HCT116 (cell line): ENCODE results near the gene MIEF2. TPM values are rescaled to one million over a fixed set of nuclear protein-coding genes. Genes with fewer than 3 reads are reported as not detected.

Experiments
- ATAC-seq: fragments of 200-7000 bp; cut with Tn5 transposase; 2 replicates; pipeline ENCODE4 v1.9.1; 2020; ENCODE audit warnings: mild to moderate bottlenecking, moderate library complexity
- BruUV-seq: library from RNA; stranded (reverse); fragments of 400-500 nt; replicated peaks from 2 replicates; lab custom pipeline; 2021; lab: Mats Ljungman, UMichigan
- CTCF ChIA-PET: fragments of 300-600 bp; sonication (Branson Sonifier 250); formaldehyde crosslinking; loops from one replicate; lab custom pipeline; 2021; ENCODE audit warnings: antibody characterized with exemption; lab: Charles Lee
- POLR2A ChIA-PET: fragments of 300-600, 350-600 bp; sonication (Branson Sonifier 250); formaldehyde crosslinking; loops from one replicate; lab custom pipeline; 2021; ENCODE audit warnings: antibody characterized with exemption; lab: Charles Lee
- RAD21 ChIA-PET, 2 experiments: fragments of 300-600 bp; sonication (Branson Sonifier 250); formaldehyde crosslinking; loops; one replicate each; lab custom pipeline; 2023; ENCODE audit warnings: low total read pairs in 2 of 2; ENCODE audit not compliant: uncharacterized antibody in 2 of 2, unreplicated experiment in 2 of 2, low non-redundant PET in 1 of 2; lab: Charles Lee
- DNase-seq: peaks from one replicate; pipeline ENCODE4 v3.0.0-alpha.2; 2010; ENCODE audit warnings: low read depth, low spot score
- H2AFZ ChIP-seq: fragments of 200-600 bp; shearing (Covaris generic), sonication (generic); 2 replicates; pipeline ENCODE4 v1.6.1; 2017; ENCODE audit warnings: low read depth, mixed run types, mixed read lengths, antibody characterized with exemption, low read length; ENCODE audit not compliant: poor library complexity, severe bottlenecking
- H3K27ac ChIP-seq: 2 replicates; pipeline ENCODE4 v1.5.1; 2012; ENCODE audit warnings: low read depth, low read length
- H3K27me3 ChIP-seq: fragments of 200-600 bp; sonication (generic); 2 replicates; pipeline ENCODE4 v1.6.1; 2016; ENCODE audit warnings: mixed run types, low read length, mixed read lengths; ENCODE audit not compliant: insufficient read depth
- H3K36me3 ChIP-seq, 2 experiments: fragments of 200-500 bp in 1 of 2; fragments of 200-600 bp in 1 of 2; sonication (Bioruptor generic) in 1 of 2; sonication (generic) in 1 of 2; 2 replicates each; pipeline versions ENCODE4 v1.5.1 to v1.6.1; 2014 to 2016; ENCODE audit warnings: low read length in 2 of 2, inconsistent platforms in 1 of 2, mixed read lengths in 1 of 2, mixed run types in 1 of 2; ENCODE audit not compliant: insufficient read depth in 2 of 2, control insufficient read depth in 1 of 2
- H3K4me1 ChIP-seq, 2 experiments: fragments of 200-600 bp in 1 of 2; sonication (generic) in 1 of 2; 2 replicates each; pipeline versions ENCODE4 v1.5.1 to v1.6.1; 2012 to 2017; ENCODE audit warnings: low read length in 2 of 2, inconsistent platforms in 1 of 2, mild to moderate bottlenecking in 1 of 2, mixed read lengths in 1 of 2, mixed run types in 1 of 2, moderate library complexity in 1 of 2; ENCODE audit not compliant: insufficient read depth in 2 of 2, control insufficient read depth in 1 of 2
- H3K4me2 ChIP-seq: fragments of 200-600 bp; sonication (generic); 2 replicates; pipeline ENCODE4 v1.6.1; 2017; ENCODE audit warnings: mixed run types, low read length, mixed read lengths
- H3K4me3 ChIP-seq, 2 experiments: fragments of 200-600 bp in 1 of 2; sonication (generic) in 1 of 2; replicated peaks in 1 of 2; 2 replicates each; pipeline ENCODE4 v1.5.1; 2011 to 2016; ENCODE audit warnings: low read length in 2 of 2, control low read depth in 1 of 2, low read depth in 1 of 2, mild to moderate bottlenecking in 1 of 2, mixed read lengths in 1 of 2, mixed run types in 1 of 2
- H3K79me2 ChIP-seq: fragments of 200-600 bp; sonication (generic); 2 replicates; pipeline ENCODE4 v1.6.1; 2017; ENCODE audit warnings: mild to moderate bottlenecking, mixed run types, low read length, moderate library complexity, mixed read lengths; ENCODE audit not compliant: insufficient read depth
- H3K9ac ChIP-seq: fragments of 200-600 bp; sonication (generic); 2 replicates; pipeline ENCODE4 v1.6.1; 2016; ENCODE audit warnings: low read length, mixed read lengths
- H3K9me2 ChIP-seq: fragments of 200-600 bp; sonication (generic), shearing (Covaris generic); 2 replicates; pipeline ENCODE4 v1.6.1; 2017; ENCODE audit warnings: mixed run types, mild to moderate bottlenecking, moderate library complexity; ENCODE audit not compliant: insufficient read depth
- H3K9me3 ChIP-seq, 2 experiments: fragments of 200-500 bp in 1 of 2; fragments of 200-600 bp in 1 of 2; sonication (Bioruptor generic) in 1 of 2; sonication (generic) in 1 of 2; 2 replicates each; pipeline ENCODE4 v1.6.1; 2014 to 2017; ENCODE audit warnings: low read length in 2 of 2, mixed read lengths in 2 of 2, inconsistent platforms in 1 of 2, low read depth in 1 of 2, mild to moderate bottlenecking in 1 of 2, mixed run types in 1 of 2, moderate library complexity in 1 of 2; ENCODE audit not compliant: control insufficient read depth in 1 of 2, insufficient read depth in 1 of 2
- H4K20me1 ChIP-seq: fragments of 200-600 bp; sonication (generic), shearing (Covaris generic); 2 replicates; pipeline ENCODE4 v1.6.1; 2017; ENCODE audit warnings: mixed run types, mild to moderate bottlenecking, moderate library complexity; ENCODE audit not compliant: insufficient read depth
- CBX3 ChIP-seq: IDR thresholded peaks from 2 replicates; pipeline ENCODE4 v1.6.1; 2012; ENCODE audit warnings: low read depth
- EGR1 ChIP-seq: IDR thresholded peaks from 2 replicates; pipeline ENCODE4 v1.6.1; 2012; ENCODE audit warnings: low read depth
- ELF1 ChIP-seq: IDR thresholded peaks from 2 replicates; pipeline ENCODE4 v1.6.1; 2012; ENCODE audit warnings: low read depth, borderline replicate concordance
- FOSL1 ChIP-seq: IDR thresholded peaks from 2 replicates; pipeline ENCODE4 v1.6.1; 2012; ENCODE audit warnings: low read depth
- JUND ChIP-seq: IDR thresholded peaks from 2 replicates; pipeline ENCODE4 v1.6.1; 2012
- POLR2AphosphoS5 ChIP-seq: IDR thresholded peaks from 2 replicates; pipeline ENCODE4 v1.6.1; 2011; ENCODE audit warnings: mild to moderate bottlenecking, low read depth, low read length, moderate library complexity
- SRF ChIP-seq: IDR thresholded peaks from 2 replicates; pipeline ENCODE4 v1.6.1; 2012; ENCODE audit warnings: low read depth
- TCF7L2 ChIP-seq: IDR thresholded peaks from 2 replicates; pipeline ENCODE4 v1.7.0; 2011; ENCODE audit warnings: borderline replicate concordance, inconsistent platforms; ENCODE audit not compliant: insufficient read depth, insufficient read length; ENCODE audit errors: extremely low read depth
- YY1 ChIP-seq: IDR thresholded peaks from 2 replicates; pipeline ENCODE4 v1.6.1; 2011; ENCODE audit warnings: low read length, low read depth, moderate library complexity, mild to moderate bottlenecking; ENCODE audit not compliant: insufficient replicate concordance; ENCODE audit errors: extremely low read depth
- ZFX ChIP-seq: fragments of 450-650 bp; IDR thresholded peaks from 2 replicates; pipeline ENCODE4 v1.6.1; 2017
- ZNF274 ChIP-seq: fragments of 200-500 bp; sonication (Bioruptor generic); IDR thresholded peaks from 2 replicates; pipeline ENCODE4 v1.6.1; 2014; ENCODE audit warnings: mild to moderate bottlenecking, low read depth, low read length, inconsistent platforms
- intact Hi-C: fragments of 100-400 bp; cut with micrococcal nuclease; formaldehyde crosslinking; loops from 2 replicates; pipeline ENCODE4 v1.10.0; 2022
- total RNA-seq: library from RNA; stranded (reverse); gene quantifications from one replicate; pipeline ENCODE4 v1.2.1, GENCODE V29; 2021; ENCODE audit not compliant: unreplicated experiment
- TF ChIP-seq, protein P1 (sequence below): IDR thresholded peaks from 2 replicates; pipeline ENCODE4 v1.6.1; 2011; ENCODE audit warnings: mild to moderate bottlenecking, low read length, moderate library complexity; ENCODE audit not compliant: insufficient replicate concordance; ENCODE audit errors: extremely low read depth
- TF ChIP-seq, protein P2 (sequence below): IDR thresholded peaks from 2 replicates; pipeline ENCODE4 v1.6.1; 2012
- TF ChIP-seq, protein P3 (sequence below): IDR thresholded peaks from 2 replicates; pipeline ENCODE4 v1.6.1; 2012
- TF ChIP-seq, protein P4 (sequence below), 3 experiments: fragments of 200-600 bp in 1 of 3; sonication (generic) in 1 of 3; IDR thresholded peaks in 2 of 3; conservative IDR thresholded peaks in 1 of 3; 2 replicates each; pipeline ENCODE4 v1.5.1; 2012 to 2017; ENCODE audit warnings: low read depth in 2 of 3, low read length in 2 of 3, antibody characterized with exemption in 1 of 3, borderline replicate concordance in 1 of 3, control low read depth in 1 of 3, mild to moderate bottlenecking in 1 of 3, mixed read lengths in 1 of 3, mixed run types in 1 of 3, moderate library complexity in 1 of 3; ENCODE audit not compliant: insufficient read depth in 1 of 3

Gene MIEF2
- total RNA-seq, 1 experiment from 2014 or later: 9.3 TPM

DNA sequence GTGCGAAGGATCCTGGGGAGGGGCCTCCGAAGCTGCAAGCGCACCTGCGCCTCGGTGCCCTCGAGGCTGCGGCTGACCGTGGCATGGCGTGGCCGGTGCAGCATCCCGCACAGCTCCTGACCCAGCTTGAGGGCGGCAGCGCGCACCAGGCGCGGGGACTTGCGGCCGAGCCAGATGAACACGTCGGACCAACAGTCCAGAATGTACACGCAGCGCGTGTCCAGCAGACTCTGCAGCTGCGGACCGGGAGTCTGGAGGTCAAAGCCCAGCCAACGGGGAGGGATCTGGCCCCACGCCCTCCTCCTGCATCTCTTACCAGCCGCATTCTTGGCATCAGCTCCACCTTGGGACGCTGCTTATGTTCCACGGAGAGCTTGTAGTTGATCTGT is 12.9 kb upstream of the MIEF2 start (continued):
- TF ChIP-seq, protein P1, sequence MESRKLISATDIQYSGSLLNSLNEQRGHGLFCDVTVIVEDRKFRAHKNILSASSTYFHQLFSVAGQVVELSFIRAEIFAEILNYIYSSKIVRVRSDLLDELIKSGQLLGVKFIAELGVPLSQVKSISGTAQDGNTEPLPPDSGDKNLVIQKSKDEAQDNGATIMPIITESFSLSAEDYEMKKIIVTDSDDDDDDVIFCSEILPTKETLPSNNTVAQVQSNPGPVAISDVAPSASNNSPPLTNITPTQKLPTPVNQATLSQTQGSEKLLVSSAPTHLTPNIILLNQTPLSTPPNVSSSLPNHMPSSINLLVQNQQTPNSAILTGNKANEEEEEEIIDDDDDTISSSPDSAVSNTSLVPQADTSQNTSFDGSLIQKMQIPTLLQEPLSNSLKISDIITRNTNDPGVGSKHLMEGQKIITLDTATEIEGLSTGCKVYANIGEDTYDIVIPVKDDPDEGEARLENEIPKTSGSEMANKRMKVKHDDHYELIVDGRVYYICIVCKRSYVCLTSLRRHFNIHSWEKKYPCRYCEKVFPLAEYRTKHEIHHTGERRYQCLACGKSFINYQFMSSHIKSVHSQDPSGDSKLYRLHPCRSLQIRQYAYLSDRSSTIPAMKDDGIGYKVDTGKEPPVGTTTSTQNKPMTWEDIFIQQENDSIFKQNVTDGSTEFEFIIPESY: no peak
- TF ChIP-seq CBX3: no peak
- TF ChIP-seq ZNF274: no peak
- TF ChIP-seq ELF1: no peak
- TF ChIP-seq EGR1: no peak
- TF ChIP-seq, all 23 proteins: peak for 0

DNA sequence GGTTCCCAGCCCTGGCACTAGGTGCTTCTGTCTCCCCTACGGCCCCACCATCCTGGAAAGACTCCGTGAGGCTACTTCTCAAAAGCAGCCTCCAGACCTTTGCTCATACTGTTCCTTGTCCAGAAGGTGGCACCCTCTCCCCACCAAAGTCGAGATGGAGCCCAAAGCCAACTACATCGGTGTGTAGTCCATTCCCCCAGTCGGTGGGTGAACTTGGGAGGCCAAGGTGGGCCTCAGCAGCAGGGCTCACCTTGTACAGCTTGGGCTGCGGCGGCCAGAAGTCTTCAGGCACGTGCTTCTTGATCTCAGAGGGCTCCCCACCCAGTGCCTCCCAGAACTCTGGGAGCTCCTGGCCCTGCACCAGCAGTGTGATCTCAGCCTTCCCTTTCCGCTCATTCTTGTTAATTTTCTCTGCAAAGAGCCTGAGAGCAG is 12.1 kb upstream of the MIEF2 start:
- ChIA-PET RAD21 (no interaction called here), POLR2A (no interaction called here), CTCF (interaction anchor here (1.0 to 1.3 kb wide), 2 partner anchors 72 to 76 kb away, joined by 3 read pairs; no protein-coding TSS in a partner anchor)
- H3K9ac ChIP-seq: no peak overlapping the region
- BruUV-seq: no TSS peak
- H3K79me2 ChIP-seq: no peaks in the 10 kb centered on the region
- H3K9me3 ChIP-seq: no peaks in the 10 kb centered on the region
- intact Hi-C loops: loop anchor here (1.0 kb wide), 1 partner anchor 73 kb away; no protein-coding TSS in a partner anchor
- H3K27ac ChIP-seq: peak overlapping the region; percentile 19; the same call in 1 of the 2 replicates
- H3K27me3 ChIP-seq: no peaks in the 10 kb centered on the region
- DNase-seq (no peak), ATAC-seq (peak; percentile 69)
- no peak overlapping the region for H2AFZ ChIP-seq
- H3K9me2 ChIP-seq: no peaks in the 10 kb centered on the region
- peaks cover 20 to 52% of the 10 kb centered on the region in 2 experiments for H3K36me3 ChIP-seq
- no peak overlapping the region for H3K4me3 ChIP-seq
- H3K4me1 ChIP-seq: peaks cover 0 to 12% of the 10 kb centered on the region in 2 experiments; a peak in 2 of 4 replicates
- peaks cover 6% of the 10 kb centered on the region; the same call in 1 of the 2 replicates for H4K20me1 ChIP-seq
- no peak overlapping the region for H3K4me2 ChIP-seq
- TF ChIP-seq, protein P2, sequence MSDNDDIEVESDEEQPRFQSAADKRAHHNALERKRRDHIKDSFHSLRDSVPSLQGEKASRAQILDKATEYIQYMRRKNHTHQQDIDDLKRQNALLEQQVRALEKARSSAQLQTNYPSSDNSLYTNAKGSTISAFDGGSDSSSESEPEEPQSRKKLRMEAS: no peak
- no peak for TF ChIP-seq SRF
- no peak for TF ChIP-seq EGR1
- TF ChIP-seq, protein P3, sequence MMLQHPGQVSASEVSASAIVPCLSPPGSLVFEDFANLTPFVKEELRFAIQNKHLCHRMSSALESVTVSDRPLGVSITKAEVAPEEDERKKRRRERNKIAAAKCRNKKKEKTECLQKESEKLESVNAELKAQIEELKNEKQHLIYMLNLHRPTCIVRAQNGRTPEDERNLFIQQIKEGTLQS: no peak
- TF ChIP-seq ZFX: no peak
- no peak for TF ChIP-seq FOSL1
- TF ChIP-seq, protein P4, sequence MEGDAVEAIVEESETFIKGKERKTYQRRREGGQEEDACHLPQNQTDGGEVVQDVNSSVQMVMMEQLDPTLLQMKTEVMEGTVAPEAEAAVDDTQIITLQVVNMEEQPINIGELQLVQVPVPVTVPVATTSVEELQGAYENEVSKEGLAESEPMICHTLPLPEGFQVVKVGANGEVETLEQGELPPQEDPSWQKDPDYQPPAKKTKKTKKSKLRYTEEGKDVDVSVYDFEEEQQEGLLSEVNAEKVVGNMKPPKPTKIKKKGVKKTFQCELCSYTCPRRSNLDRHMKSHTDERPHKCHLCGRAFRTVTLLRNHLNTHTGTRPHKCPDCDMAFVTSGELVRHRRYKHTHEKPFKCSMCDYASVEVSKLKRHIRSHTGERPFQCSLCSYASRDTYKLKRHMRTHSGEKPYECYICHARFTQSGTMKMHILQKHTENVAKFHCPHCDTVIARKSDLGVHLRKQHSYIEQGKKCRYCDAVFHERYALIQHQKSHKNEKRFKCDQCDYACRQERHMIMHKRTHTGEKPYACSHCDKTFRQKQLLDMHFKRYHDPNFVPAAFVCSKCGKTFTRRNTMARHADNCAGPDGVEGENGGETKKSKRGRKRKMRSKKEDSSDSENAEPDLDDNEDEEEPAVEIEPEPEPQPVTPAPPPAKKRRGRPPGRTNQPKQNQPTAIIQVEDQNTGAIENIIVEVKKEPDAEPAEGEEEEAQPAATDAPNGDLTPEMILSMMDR (IDR thresholded peaks at IDR 0.05 in 2 of 3, conservative IDR thresholded peaks at IDR 0.05 in 1 of 3; ENCODE audit: borderline replicate concordance in 1 of 3, insufficient read depth in 1 of 3, low read depth in 2 of 3, low read length in 2 of 3): peak; percentile 63 to 76 (median 72); a peak in 5 of 6 replicates
- TF ChIP-seq, protein P1: no peak
- no peak for TF ChIP-seq TCF7L2
- TF ChIP-seq POLR2AphosphoS5: no peak
- no peak for TF ChIP-seq YY1
- TF ChIP-seq JUND: no peak
